ENCODE results near the gene IDNK.

The IDNK gene

GRCh38 chr9:83622939-83623678 is at the start of gene IDNK:
Gene IDNK (plus strand): TSS chr9:83623143. CDS start chr9:83623172, 29 bp downstream.
- DNase-seq (ENCODE audit: low read depth) = no peak
- H3K4me3 ChIP-seq (ENCODE audit: low read depth, low read length) = peak within 1 kb of the TSS; percentile 67
- no peak for TF ChIP-seq CTCF (IDR thresholded peaks at IDR 0.05; ENCODE audit: low read depth, low read length, missing control alignments)

GRCh38 chr9:83574482-83574881 is 48.5 kb upstream of the IDNK start:
- DNase-seq (ENCODE audit: low read depth) = no peak
- TF ChIP-seq CTCF (IDR thresholded peaks at IDR 0.05; ENCODE audit: low read depth, low read length, missing control alignments) = no peak
- no peak overlapping the region for H3K4me3 ChIP-seq (ENCODE audit: low read depth, low read length)

- no peak overlapping the region for H3K4me3 ChIP-seq (ENCODE audit: low read depth, low read length)
- TF ChIP-seq CTCF (IDR thresholded peaks at IDR 0.05; ENCODE audit: low read depth, low read length, missing control alignments) = no peak
- DNase-seq (ENCODE audit: low read depth) = no peak
Observed at GRCh38 chr9:83582029-83582428, 40.9 kb upstream of the IDNK start.

- peak; percentile 5 for DNase-seq (ENCODE audit: low read depth)
- TF ChIP-seq CTCF (IDR thresholded peaks at IDR 0.05; ENCODE audit: low read depth, low read length, missing control alignments) = peak; percentile 72
- H3K4me3 ChIP-seq (ENCODE audit: low read depth, low read length) = no peak overlapping the region
Observed at GRCh38 chr9:83583151-83584014, 39.6 kb upstream of the IDNK start.

- no peak for DNase-seq (ENCODE audit: low read depth)
- no peak overlapping the region for H3K4me3 ChIP-seq (ENCODE audit: low read depth, low read length)
- TF ChIP-seq CTCF (IDR thresholded peaks at IDR 0.05; ENCODE audit: low read depth, low read length, missing control alignments) = no peak
Observed at GRCh38 chr9:83584995-83585394, 37.9 kb upstream of the IDNK start.

GRCh38 chr9:83588256-83588655 is 34.7 kb upstream of the IDNK start:
- no peak for TF ChIP-seq CTCF (IDR thresholded peaks at IDR 0.05; ENCODE audit: low read depth, low read length, missing control alignments)
- no peak for DNase-seq (ENCODE audit: low read depth)
- no peak overlapping the region for H3K4me3 ChIP-seq (ENCODE audit: low read depth, low read length)
